PC-9 (cell line): ENCODE results near the gene AADAT. TPM values are rescaled to one million over a fixed set of nuclear protein-coding genes. Genes with fewer than 3 reads are reported as not detected.

Experiments used
- BruUV-seq: library from RNA; stranded (reverse); fragments of 400-500 nt; replicated peaks from 2 replicates; lab custom pipeline; 2021; lab: Mats Ljungman, UMichigan
- CTCF ChIA-PET: fragments of 300-600 bp; sonication (Branson Sonifier 250); formaldehyde crosslinking; loops from one replicate; lab custom pipeline; 2022; ENCODE audit warnings: antibody characterized with exemption; lab: Charles Lee
- POLR2A ChIA-PET: fragments of 300-600 bp; sonication (Branson Sonifier 250); formaldehyde crosslinking; loops from one replicate; lab custom pipeline; 2022; ENCODE audit warnings: antibody characterized with exemption; ENCODE audit not compliant: unreplicated experiment; lab: Charles Lee
- DNase-seq, 2 experiments: peaks; one replicate each; pipeline versions ENCODE4 v3.0.0 to v3.0.0-alpha.2; 2015 to 2022; ENCODE audit warnings: mixed read lengths in 1 of 2
- H2AFZ ChIP-seq: fragments of 200-600 bp; sonication (generic); 2 replicates; pipeline ENCODE4 v1.8.1; 2017; ENCODE audit warnings: antibody characterized with exemption
- H3F3A ChIP-seq: fragments of 200-600 bp; sonication (generic); 2 replicates; pipeline ENCODE4 v1.8.1; 2017; ENCODE audit warnings: antibody characterized with exemption, mild to moderate bottlenecking, low read depth; ENCODE audit not compliant: insufficient read depth
- H3K27ac ChIP-seq: fragments of 200-600 bp; sonication (generic); 2 replicates; pipeline ENCODE4 v1.6.1; 2016; ENCODE audit warnings: mixed run types
- H3K27me3 ChIP-seq: fragments of 200-600 bp; sonication (generic); 2 replicates; pipeline ENCODE4 v1.6.1; 2016; ENCODE audit warnings: low read depth, mixed run types; ENCODE audit not compliant: insufficient read depth
- H3K36me3 ChIP-seq: fragments of 200-600 bp; sonication (generic); 2 replicates; pipeline ENCODE4 v1.6.1; 2016; ENCODE audit warnings: low read depth, mixed run types
- H3K4me1 ChIP-seq: fragments of 200-600 bp; sonication (generic); replicated peaks from 2 replicates; pipeline ENCODE4 v1.6.1; 2016; ENCODE audit warnings: mixed run types; ENCODE audit not compliant: insufficient read depth
- H3K4me2 ChIP-seq: fragments of 200-600 bp; sonication (generic); 2 replicates; pipeline ENCODE4 v1.6.1; 2017; ENCODE audit warnings: mixed run types
- H3K4me3 ChIP-seq: fragments of 200-600 bp; sonication (generic); 2 replicates; pipeline ENCODE4 v1.6.1; 2016; ENCODE audit warnings: mixed run types
- H3K79me2 ChIP-seq: fragments of 200-600 bp; sonication (generic); 2 replicates; pipeline ENCODE4 v1.6.1; 2017; ENCODE audit warnings: low read depth, mixed run types
- H3K9me2 ChIP-seq: fragments of 200-600 bp; sonication (generic); 2 replicates; pipeline ENCODE4 v1.8.1; 2017; ENCODE audit warnings: mild to moderate bottlenecking; ENCODE audit not compliant: insufficient read depth
- H3K9me3 ChIP-seq: fragments of 200-600 bp; sonication (generic); 2 replicates; pipeline ENCODE4 v1.8.1; 2016; ENCODE audit warnings: low read depth; ENCODE audit not compliant: insufficient read depth
- H4K20me1 ChIP-seq: fragments of 200-600 bp; sonication (generic); 2 replicates; pipeline ENCODE4 v1.8.1; 2017; ENCODE audit not compliant: insufficient read depth
- EZH2 ChIP-seq: fragments of 200-600 bp; sonication (generic); IDR thresholded peaks from 2 replicates; pipeline ENCODE4 v1.8.0; 2017; ENCODE audit warnings: antibody characterized with exemption, low read depth
- intact Hi-C: fragments of 100-400 bp; cut with micrococcal nuclease; formaldehyde crosslinking; loops from one replicate; pipeline ENCODE4 v1.10.0; 2022; ENCODE audit not compliant: unreplicated experiment
- total RNA-seq: library from RNA; stranded (reverse); gene quantifications from 2 replicates; pipeline ENCODE4 v1.2.3, GENCODE V29; 2021
- TF ChIP-seq, protein P1 (sequence below): fragments of 200-600 bp; sonication (generic); conservative IDR thresholded peaks from 2 replicates; pipeline ENCODE4 v1.6.1; 2017; ENCODE audit warnings: mixed run types, antibody characterized with exemption, mild to moderate bottlenecking, moderate library complexity

AADAT gene
- total RNA-seq, 1 experiment from 2014 or later = 2.6 TPM

DNA sequence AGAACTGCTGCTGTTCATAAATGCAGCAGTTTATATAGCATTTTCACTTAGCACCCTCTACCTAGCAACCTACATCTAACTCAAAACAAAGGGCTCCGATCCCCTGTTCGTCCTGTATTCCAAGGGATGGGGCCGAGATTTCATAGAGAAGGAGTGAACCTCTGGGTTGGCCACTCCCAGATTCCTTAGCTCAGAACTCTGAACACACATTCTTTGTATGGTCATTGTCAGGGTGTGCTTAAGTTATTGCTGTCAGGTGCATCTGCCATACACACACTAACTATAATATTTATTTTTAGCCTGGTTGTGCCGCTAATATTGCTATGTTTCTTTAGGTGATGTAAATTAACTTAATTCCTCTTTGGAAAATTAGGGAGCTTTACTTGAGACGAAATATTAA lies 47.7 kb upstream of the AADAT start:
- Histone ChIP-seq H3K4me2 (no peak overlapping the region), H3K4me1 (no peaks in the 10 kb centered on the region), H3F3A (no peaks in the 10 kb centered on the region), H3K36me3 (no peaks in the 10 kb centered on the region), H3K79me2 (no peaks in the 10 kb centered on the region), H4K20me1 (no peaks in the 10 kb centered on the region), H3K9me3 (no peaks in the 10 kb centered on the region), H2AFZ (no peak overlapping the region), H3K9me2 (no peaks in the 10 kb centered on the region), H3K27ac (no peak overlapping the region), H3K4me3 (no peak overlapping the region), H3K27me3 (no peaks in the 10 kb centered on the region)
- ChIA-PET POLR2A (no interaction called here), CTCF (no interaction called here)
- intact Hi-C loops = loop anchor here (5.0 kb wide), 1 partner anchor 715 kb away; no protein-coding TSS in a partner anchor
- DNase-seq = no peak
- no TSS peak for BruUV-seq
- no peak for TF ChIP-seq EZH2
- TF ChIP-seq, protein P1, sequence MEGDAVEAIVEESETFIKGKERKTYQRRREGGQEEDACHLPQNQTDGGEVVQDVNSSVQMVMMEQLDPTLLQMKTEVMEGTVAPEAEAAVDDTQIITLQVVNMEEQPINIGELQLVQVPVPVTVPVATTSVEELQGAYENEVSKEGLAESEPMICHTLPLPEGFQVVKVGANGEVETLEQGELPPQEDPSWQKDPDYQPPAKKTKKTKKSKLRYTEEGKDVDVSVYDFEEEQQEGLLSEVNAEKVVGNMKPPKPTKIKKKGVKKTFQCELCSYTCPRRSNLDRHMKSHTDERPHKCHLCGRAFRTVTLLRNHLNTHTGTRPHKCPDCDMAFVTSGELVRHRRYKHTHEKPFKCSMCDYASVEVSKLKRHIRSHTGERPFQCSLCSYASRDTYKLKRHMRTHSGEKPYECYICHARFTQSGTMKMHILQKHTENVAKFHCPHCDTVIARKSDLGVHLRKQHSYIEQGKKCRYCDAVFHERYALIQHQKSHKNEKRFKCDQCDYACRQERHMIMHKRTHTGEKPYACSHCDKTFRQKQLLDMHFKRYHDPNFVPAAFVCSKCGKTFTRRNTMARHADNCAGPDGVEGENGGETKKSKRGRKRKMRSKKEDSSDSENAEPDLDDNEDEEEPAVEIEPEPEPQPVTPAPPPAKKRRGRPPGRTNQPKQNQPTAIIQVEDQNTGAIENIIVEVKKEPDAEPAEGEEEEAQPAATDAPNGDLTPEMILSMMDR = no peak

DNA sequence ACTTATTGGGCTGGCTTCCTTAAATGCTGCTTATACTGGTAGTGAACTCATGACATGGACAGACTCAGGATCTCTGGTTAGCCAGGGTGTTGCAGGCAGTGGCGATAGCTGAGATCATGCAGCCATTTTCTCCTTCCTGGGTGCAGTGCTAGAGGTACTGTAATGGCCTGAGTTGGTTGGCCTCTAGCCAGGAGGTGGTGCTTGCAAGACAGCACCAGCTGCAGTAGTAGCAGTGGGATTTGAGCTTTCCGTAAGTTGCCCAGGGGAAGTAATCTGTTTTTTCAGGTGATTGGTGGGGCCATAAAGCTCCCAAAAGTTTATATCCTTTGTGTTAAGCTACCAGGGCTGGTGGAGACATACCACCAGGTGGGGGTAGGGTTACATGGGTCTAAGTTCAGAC lies 45.1 kb upstream of the AADAT start:
- Histone ChIP-seq H3K79me2 (no peaks in the 10 kb centered on the region), H3F3A (no peaks in the 10 kb centered on the region), H3K27me3 (0 out of 2 replicates have a peak, but pooled peaks cover 3% of the 10 kb centered on the region), H3K27ac (no peak overlapping the region), H3K9me3 (no peaks in the 10 kb centered on the region), H3K4me1 (no peaks in the 10 kb centered on the region), H3K36me3 (no peaks in the 10 kb centered on the region), H3K9me2 (no peaks in the 10 kb centered on the region), H4K20me1 (no peaks in the 10 kb centered on the region), H3K4me3 (no peak overlapping the region), H2AFZ (no peak overlapping the region), H3K4me2 (no peak overlapping the region)
- ChIA-PET CTCF (no interaction called here), POLR2A (no interaction called here)
- DNase-seq = no peak
- TF ChIP-seq EZH2 = no peak
- TF ChIP-seq, protein P1 = no peak
- BruUV-seq = no TSS peak
- intact Hi-C loops = loop anchor here (5.0 kb wide), 1 partner anchor 717 kb away; no protein-coding TSS in a partner anchor

DNA sequence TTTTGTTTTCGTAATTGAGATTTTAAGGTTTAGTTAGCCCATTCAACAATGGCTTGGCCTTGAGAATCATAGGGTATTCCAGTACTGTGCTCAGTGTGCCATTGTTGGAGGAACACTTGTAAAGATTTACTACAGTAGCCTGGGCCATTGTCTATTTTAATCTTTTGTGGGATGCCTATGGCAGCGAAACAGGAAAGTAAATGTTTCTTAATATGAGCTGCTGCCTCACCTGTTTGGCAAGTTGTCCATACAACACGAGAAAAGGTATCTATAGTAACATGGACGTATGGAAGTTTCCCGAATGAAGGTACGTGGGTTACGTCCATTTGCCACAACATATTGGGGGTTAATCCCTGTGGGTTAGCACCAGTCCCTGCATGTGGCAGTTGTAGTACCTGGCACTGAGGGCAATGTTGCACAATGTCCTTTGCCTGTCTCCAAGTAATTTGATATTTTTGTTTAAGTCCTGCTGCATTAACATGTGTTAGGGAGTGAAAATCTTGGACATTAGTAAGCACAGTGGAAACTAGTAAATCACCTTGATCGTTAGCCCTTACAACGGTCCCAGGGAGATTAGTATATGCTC lies 38.6 kb upstream of the AADAT start:
- intact Hi-C loops = no loop called here
- Histone ChIP-seq H3K79me2 (no peaks in the 10 kb centered on the region), H3K9me3 (no peaks in the 10 kb centered on the region), H3K27ac (no peak overlapping the region), H3K4me3 (no peak overlapping the region), H3F3A (no peaks in the 10 kb centered on the region), H3K9me2 (no peaks in the 10 kb centered on the region), H4K20me1 (no peaks in the 10 kb centered on the region), H3K27me3 (0 out of 2 replicates have a peak, but pooled peaks cover 3% of the 10 kb centered on the region), H2AFZ (no peak overlapping the region), H3K4me1 (no peaks in the 10 kb centered on the region), H3K4me2 (no peak overlapping the region), H3K36me3 (no peaks in the 10 kb centered on the region)
- BruUV-seq = no TSS peak
- POLR2A ChIA-PET = no interaction called here
- no peak for DNase-seq
- CTCF ChIA-PET = no interaction called here
- TF ChIP-seq EZH2 = no peak
- TF ChIP-seq, protein P1 = no peak
